NB4 (cell line): Measurements from ENCODE around the gene MGMT.

Experiments used
- CTCF ChIP-seq: IDR thresholded peaks from one replicate; pipeline ENCODE4 v1.5.1; 2012; ENCODE audit warnings: low read depth, low read length
- MAX ChIP-seq: IDR thresholded peaks from 2 replicates; pipeline ENCODE4 v1.6.1; 2011; ENCODE audit warnings: low read depth, low read length
- MYC ChIP-seq: IDR thresholded peaks from 2 replicates; pipeline ENCODE4 v1.6.1; 2011; ENCODE audit warnings: low read depth, low read length
- POLR2A ChIP-seq: IDR thresholded peaks from 2 replicates; pipeline ENCODE4 v1.6.1; 2011; ENCODE audit warnings: mild to moderate bottlenecking; ENCODE audit not compliant: insufficient read length; ENCODE audit errors: extremely low read depth

GRCh38 chr10:129466703-129467358 lies at the start of gene MGMT:
- TF ChIP-seq CTCF: no peak
- TF ChIP-seq POLR2A: peak; percentile 60
- no peak for TF ChIP-seq MAX
- TF ChIP-seq MYC: no peak
